GM19372 (cell line): Measurements from ENCODE around the gene CDKL2.
A peak's percentile ranks its signal among the peaks of the same experiment; 100 is the strongest.
"Not testable (repeated sequence)": the region's sequence is repeated elsewhere in the genome, so short reads cannot be mapped to it uniquely, and the experiment has no call there.

Source experiments
- ATAC-seq: cut with Tn5 transposase; IDR thresholded peaks from one replicate; pipeline ENCODE4 v1.9.1; 2021; ENCODE audit warnings: mild to moderate bottlenecking, low read depth, moderate library complexity; ENCODE audit not compliant: unreplicated experiment

Gene CDKL2

GRCh38 chr4:75630174-75630936, at the start of gene CDKL2:
Gene CDKL2 (minus strand): TSS chr4:75630528. CDS start chr4:75625988, 4,540 bp downstream.
- ATAC-seq: peak; percentile 98

- no peak for ATAC-seq
Measured at GRCh38 chr4:75678965-75679364, 48.6 kb upstream of the CDKL2 start.

GRCh38 chr4:75678473-75678872, 48.1 kb upstream of the CDKL2 start:
- ATAC-seq: no peak

GRCh38 chr4:75675004-75675531, 44.7 kb upstream of the CDKL2 start:
- ATAC-seq: no peak

- ATAC-seq: no peak
Measured at GRCh38 chr4:75673959-75674328, 43.6 kb upstream of the CDKL2 start.

- ATAC-seq: peak; percentile 92
Measured at GRCh38 chr4:75673027-75673958, 43.0 kb upstream of the CDKL2 start, which contains the start of gene G3BP2. Gene G3BP2 (minus strand): TSS chr4:75673411. CDS start chr4:75662025, 11,386 bp downstream.

- peak; percentile 25 for ATAC-seq
Measured at GRCh38 chr4:75672461-75673026, 42.2 kb upstream of the CDKL2 start.

- no peak for ATAC-seq
Measured at GRCh38 chr4:75671802-75672421, 41.6 kb upstream of the CDKL2 start.

GRCh38 chr4:75668596-75668995, 38.3 kb upstream of the CDKL2 start:
- ATAC-seq: no peak

- ATAC-seq: not testable (repeated sequence)
Measured at GRCh38 chr4:75667636-75668035, 37.3 kb upstream of the CDKL2 start.

GRCh38 chr4:75666299-75666698, 36.0 kb upstream of the CDKL2 start:
- no peak for ATAC-seq

GRCh38 chr4:75664604-75665003, 34.3 kb upstream of the CDKL2 start:
- not testable (repeated sequence) for ATAC-seq

- ATAC-seq: no peak
Measured at GRCh38 chr4:75662626-75663025, 32.3 kb upstream of the CDKL2 start.

- no peak for ATAC-seq
Measured at GRCh38 chr4:75660491-75660890, 30.2 kb upstream of the CDKL2 start.

GRCh38 chr4:75659512-75660031, 29.2 kb upstream of the CDKL2 start:
- no peak for ATAC-seq

GRCh38 chr4:75658876-75659275, 28.5 kb upstream of the CDKL2 start:
- no peak for ATAC-seq

GRCh38 chr4:75655562-75655961, 25.2 kb upstream of the CDKL2 start:
- ATAC-seq: no peak

GRCh38 chr4:75654905-75655304, 24.6 kb upstream of the CDKL2 start:
- ATAC-seq: no peak

GRCh38 chr4:75653845-75654503, 23.6 kb upstream of the CDKL2 start:
- no peak for ATAC-seq

GRCh38 chr4:75644095-75644494, 13.8 kb upstream of the CDKL2 start:
- no peak for ATAC-seq
